Liver (tissue), 9 donors: Measurements from ENCODE around the gene ACTR2. TPM values are rescaled to one million over a fixed set of nuclear protein-coding genes. Genes with fewer than 3 reads are reported as not detected.

Experiments
- DNase-seq: peaks from one replicate; pipeline ENCODE4 v3.0.0-alpha.2; 2017; ENCODE audit warnings: low spot score
- H3K27ac ChIP-seq, 2 donors: one replicate each; pipeline ENCODE4 v1.7.0; 2013; ENCODE audit warnings: inconsistent platforms in 2 of 2, low read length in 2 of 2, control low read depth in 1 of 2, low read depth in 1 of 2, mild to moderate bottlenecking in 1 of 2
- H3K27me3 ChIP-seq, 4 donors: one replicate each; pipeline versions ENCODE4 v1.6.1 to v1.7.0; 2013; ENCODE audit warnings: low read length in 3 of 4, inconsistent platforms in 1 of 4, mild to moderate bottlenecking in 1 of 4, moderate library complexity in 1 of 4; ENCODE audit not compliant: control insufficient read depth in 4 of 4, insufficient read depth in 4 of 4
- H3K36me3 ChIP-seq, 4 donors: one replicate each; pipeline versions ENCODE4 v1.6.1 to v1.7.0; 2013; ENCODE audit warnings: low read length in 3 of 4, mild to moderate bottlenecking in 3 of 4, low read depth in 1 of 4, moderate library complexity in 1 of 4; ENCODE audit not compliant: control insufficient read depth in 4 of 4, insufficient read depth in 3 of 4
- H3K4me1 ChIP-seq, 4 donors: one replicate each; pipeline versions ENCODE4 v1.6.1 to v1.7.0; 2013; ENCODE audit warnings: low read length in 3 of 4, mild to moderate bottlenecking in 3 of 4, moderate library complexity in 1 of 4; ENCODE audit not compliant: control insufficient read depth in 4 of 4, insufficient read depth in 4 of 4
- H3K4me3 ChIP-seq, 3 donors: one replicate each; pipeline versions ENCODE4 v1.6.1 to v1.7.0; 2013; ENCODE audit warnings: low read length in 3 of 3, control low read depth in 1 of 3, low read depth in 1 of 3, mild to moderate bottlenecking in 1 of 3
- H3K9ac ChIP-seq, 2 donors: one replicate each; pipeline ENCODE4 v1.7.0; 2013; ENCODE audit warnings: low read length in 2 of 2, mild to moderate bottlenecking in 2 of 2, moderate library complexity in 2 of 2, control low read depth in 1 of 2, low read depth in 1 of 2
- H3K9me3 ChIP-seq, 4 donors: one replicate each; pipeline versions ENCODE4 v1.6.1 to v1.7.0; 2013; ENCODE audit warnings: low read length in 3 of 4; ENCODE audit not compliant: control insufficient read depth in 4 of 4
- ATF3 ChIP-seq: IDR thresholded peaks from 2 replicates; pipeline ENCODE4 v1.6.1; 2016; ENCODE audit warnings: antibody characterized with exemption
- EGR1 ChIP-seq, 2 donors: IDR thresholded peaks; 2 replicates each; pipeline ENCODE4 v1.6.1; 2016 to 2018; ENCODE audit warnings: antibody characterized with exemption in 2 of 2, low read depth in 2 of 2
- FOXA2 ChIP-seq: IDR thresholded peaks from 2 replicates; pipeline ENCODE4 v1.6.1; 2016; ENCODE audit warnings: antibody characterized with exemption
- HNF4A ChIP-seq, 2 donors: conservative IDR thresholded peaks; 2 replicates each; pipeline ENCODE4 v1.6.1; 2016; ENCODE audit warnings: antibody characterized with exemption in 2 of 2, mild to moderate bottlenecking in 2 of 2
- HNF4G ChIP-seq: IDR thresholded peaks from 2 replicates; pipeline ENCODE4 v1.6.1; 2016; ENCODE audit warnings: antibody characterized with exemption
- JUND ChIP-seq, 2 donors: IDR thresholded peaks; 2 replicates each; pipeline ENCODE4 v1.6.1; 2016; ENCODE audit warnings: antibody characterized with exemption in 2 of 2
- NR2F2 ChIP-seq: IDR thresholded peaks from 2 replicates; pipeline ENCODE4 v1.6.1; 2016; ENCODE audit warnings: antibody characterized with exemption
- REST ChIP-seq: IDR thresholded peaks from 2 replicates; pipeline ENCODE4 v1.6.1; 2016; ENCODE audit warnings: antibody characterized with exemption, mild to moderate bottlenecking
- RXRA ChIP-seq, 2 donors: IDR thresholded peaks; 2 replicates each; pipeline ENCODE4 v1.6.1; 2017 to 2018; ENCODE audit warnings: antibody characterized with exemption in 2 of 2, mild to moderate bottlenecking in 1 of 2
- SP1 ChIP-seq: IDR thresholded peaks from 2 replicates; pipeline ENCODE4 v1.6.1; 2018; ENCODE audit warnings: antibody characterized with exemption, mild to moderate bottlenecking
- WGBS: extraction: QIAGEN DNeasy Blood & Tissue Kit; methylation state at CpG from one replicate; pipeline ENCODE4 v1.1.7; 2013; 5-methylcytosine and 5-hydroxymethylcytosine counted together
- polyA plus RNA-seq, 2 donors: library from polyadenylated mRNA; stranded (reverse) in 1 of 2; unstranded in 1 of 2; fragments of 200-250 nt in 1 of 2; fragments of >200 nt in 1 of 2; fragmentation: Nextera tagmentation in 1 of 2; extraction: Ambion mirVana in 1 of 2; gene quantifications; one replicate each; pipeline versions ENCODE4 v1.2.1 to v1.2.3, GENCODE V29; 2013 to 2015
- total RNA-seq, 2 donors: library from RNA; depleted of rRNA; stranded (reverse); fragments of >200 nt; gene quantifications; one replicate each; pipeline ENCODE4 v1.2.3, GENCODE V29; 2014
- TF ChIP-seq, protein P1 (sequence below): IDR thresholded peaks from 2 replicates; pipeline ENCODE4 v1.6.1; 2016; ENCODE audit warnings: antibody characterized with exemption
- TF ChIP-seq, protein P2 (sequence below): IDR thresholded peaks from 2 replicates; pipeline ENCODE4 v1.6.1; 2016; ENCODE audit warnings: antibody characterized with exemption
- donor health status: healthy.
- donor health status: healthy.
- donor health status: healthy.
- donor health status: healthy.
- donor health status: healthy.

Gene ACTR2
- total and polyA plus RNA-seq, 4 donors: 21.6 to 72.0 (median 45.9) TPM

DNA sequence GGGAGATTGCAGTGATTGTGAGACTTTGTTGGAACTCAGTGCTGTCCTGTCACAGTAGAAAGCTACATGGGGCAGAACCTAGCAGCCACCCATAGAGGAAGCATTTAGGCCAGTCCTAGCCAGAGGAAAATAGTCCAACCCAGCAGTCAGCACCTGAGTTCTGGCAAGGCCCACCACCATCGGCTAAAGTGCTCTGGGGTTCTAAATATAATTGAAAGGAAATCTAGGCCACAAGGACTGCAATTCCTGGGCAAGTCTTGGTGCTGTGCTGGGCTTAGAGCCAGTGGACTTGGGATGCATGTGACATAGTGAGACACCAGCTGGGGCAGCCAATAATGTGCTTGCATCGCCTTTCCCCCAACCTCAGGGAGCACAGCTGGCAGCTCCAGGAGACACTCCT lies 28.9 kb upstream of the ACTR2 start (continued):
- TF ChIP-seq REST: no peak
- TF ChIP-seq EGR1 (IDR thresholded peaks at IDR 0.05; ENCODE audit: low read depth in 2 of 2): no peak
- no peak for TF ChIP-seq FOXA2
- no peak for TF ChIP-seq SP1

- 67% methylated on average over 2 of the region's 2 CpGs for WGBS
- no peaks in the 10 kb centered on the region for H3K4me1 ChIP-seq
- no peaks in the 10 kb centered on the region for H3K36me3 ChIP-seq
- no peak for DNase-seq
- H3K4me3 ChIP-seq: no peak overlapping the region
- H3K27me3 ChIP-seq: no peaks in the 10 kb centered on the region
- no peaks in the 10 kb centered on the region for H3K9me3 ChIP-seq
- no peak overlapping the region for H3K9ac ChIP-seq
- TF ChIP-seq NR2F2: no peak
- no peak for TF ChIP-seq HNF4G
- TF ChIP-seq EGR1 (IDR thresholded peaks at IDR 0.05; ENCODE audit: low read depth in 2 of 2): no peak
- TF ChIP-seq, protein P1, sequence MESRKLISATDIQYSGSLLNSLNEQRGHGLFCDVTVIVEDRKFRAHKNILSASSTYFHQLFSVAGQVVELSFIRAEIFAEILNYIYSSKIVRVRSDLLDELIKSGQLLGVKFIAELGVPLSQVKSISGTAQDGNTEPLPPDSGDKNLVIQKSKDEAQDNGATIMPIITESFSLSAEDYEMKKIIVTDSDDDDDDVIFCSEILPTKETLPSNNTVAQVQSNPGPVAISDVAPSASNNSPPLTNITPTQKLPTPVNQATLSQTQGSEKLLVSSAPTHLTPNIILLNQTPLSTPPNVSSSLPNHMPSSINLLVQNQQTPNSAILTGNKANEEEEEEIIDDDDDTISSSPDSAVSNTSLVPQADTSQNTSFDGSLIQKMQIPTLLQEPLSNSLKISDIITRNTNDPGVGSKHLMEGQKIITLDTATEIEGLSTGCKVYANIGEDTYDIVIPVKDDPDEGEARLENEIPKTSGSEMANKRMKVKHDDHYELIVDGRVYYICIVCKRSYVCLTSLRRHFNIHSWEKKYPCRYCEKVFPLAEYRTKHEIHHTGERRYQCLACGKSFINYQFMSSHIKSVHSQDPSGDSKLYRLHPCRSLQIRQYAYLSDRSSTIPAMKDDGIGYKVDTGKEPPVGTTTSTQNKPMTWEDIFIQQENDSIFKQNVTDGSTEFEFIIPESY: no peak
- TF ChIP-seq ATF3: no peak
- H3K27ac ChIP-seq: no peak overlapping the region
Measured at GRCh38 chr2:65199166-65199565, 28.5 kb upstream of the ACTR2 start.

DNA sequence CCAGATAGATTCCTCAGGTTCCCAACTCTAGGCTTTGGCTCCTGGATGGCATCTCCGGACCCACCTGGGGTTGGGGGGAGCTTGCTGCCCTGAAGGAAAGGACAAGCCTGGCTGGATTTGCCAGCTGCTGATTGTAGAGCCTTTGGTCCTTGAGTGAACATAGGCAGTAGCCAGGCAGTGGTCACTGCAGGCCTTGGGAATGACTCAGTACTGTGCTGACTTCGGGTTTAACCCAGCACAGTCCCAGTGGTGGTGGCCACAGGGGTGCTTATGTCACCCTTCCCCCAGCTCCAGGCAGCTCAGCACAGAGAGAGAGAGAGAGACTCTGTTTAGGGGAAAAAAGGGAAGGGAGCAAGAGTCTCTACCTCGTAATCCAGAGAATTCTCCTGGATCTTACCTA lies 27.7 kb upstream of the ACTR2 start:
- TF ChIP-seq FOXA2: no peak
- TF ChIP-seq HNF4G: no peak
- TF ChIP-seq RXRA (IDR thresholded peaks at IDR 0.05): no peak
- TF ChIP-seq, protein P2, sequence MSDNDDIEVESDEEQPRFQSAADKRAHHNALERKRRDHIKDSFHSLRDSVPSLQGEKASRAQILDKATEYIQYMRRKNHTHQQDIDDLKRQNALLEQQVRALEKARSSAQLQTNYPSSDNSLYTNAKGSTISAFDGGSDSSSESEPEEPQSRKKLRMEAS: no peak
- no peak for TF ChIP-seq JUND (IDR thresholded peaks at IDR 0.05)
- no peak for TF ChIP-seq HNF4A (conservative IDR thresholded peaks at IDR 0.05)

More for the DNA sequence above, 27.7 kb upstream of the ACTR2 start:
- Histone ChIP-seq H3K4me1 (no peaks in the 10 kb centered on the region), H3K4me3 (no peak overlapping the region), H3K9me3 (no peaks in the 10 kb centered on the region), H3K36me3 (no peaks in the 10 kb centered on the region), H3K27ac (no peak overlapping the region), H3K27me3 (no peaks in the 10 kb centered on the region), H3K9ac (no peak overlapping the region)
- 90% methylated on average over 3 of the region's 3 CpGs for WGBS
- DNase-seq: no peak
